Tibial nerve (tissue), 4 donors: ENCODE measurements around the gene MYCBPAP. TPM values are rescaled to one million over a fixed set of nuclear protein-coding genes. Genes with fewer than 3 reads are reported as not detected.

ENCODE experiments used
- DNase-seq, 2 donors: peaks; one replicate each; pipeline ENCODE4 v3.0.0-alpha.2; 2019; ENCODE audit warnings: low spot score in 2 of 2
- H3K27ac ChIP-seq, 4 donors: fragments of 200-600 bp; sonication (generic) in 3 of 4; one replicate each; pipeline ENCODE4 v1.5.1; 2017 to 2019; ENCODE audit warnings: mild to moderate bottlenecking in 1 of 4
- H3K27me3 ChIP-seq, 2 donors: fragments of 200-600 bp; sonication (generic) in 1 of 2; one replicate each; pipeline versions ENCODE4 v1.5.1 to v1.6.0; 2017 to 2019
- H3K36me3 ChIP-seq, 3 donors: fragments of 200-600 bp; sonication (generic); one replicate each; pipeline ENCODE4 v1.5.1; 2018 to 2019
- H3K4me1 ChIP-seq, 4 donors: fragments of 200-600 bp; sonication (generic) in 3 of 4; one replicate each; pipeline ENCODE4 v1.5.1; 2017 to 2019
- H3K4me3 ChIP-seq, 4 donors: fragments of 200-600 bp; sonication (generic) in 3 of 4; one replicate each; pipeline ENCODE4 v1.5.1; 2017 to 2019; ENCODE audit warnings: mild to moderate bottlenecking in 1 of 4, moderate library complexity in 1 of 4
- H3K9me3 ChIP-seq, 4 donors: fragments of 200-600 bp; sonication (generic) in 3 of 4; one replicate each; pipeline ENCODE4 v1.5.1; 2017 to 2019
- EP300 ChIP-seq, 2 donors: sonication (generic); formaldehyde crosslinking; IDR thresholded peaks; one replicate each; pipeline ENCODE4 v1.6.1; 2017; ENCODE audit warnings: antibody characterized with exemption in 2 of 2, mild to moderate bottlenecking in 1 of 2
- POLR2A ChIP-seq, 2 donors: fragments of 450-650 bp; IDR thresholded peaks; one replicate each; pipeline ENCODE4 v1.6.1; 2017; ENCODE audit warnings: antibody characterized with exemption in 2 of 2, mild to moderate bottlenecking in 2 of 2, moderate library complexity in 2 of 2
- WGBS, 2 donors: methylation state at CpG; one replicate each; pipeline ENCODE4 v1.1.5; 2018; 5-methylcytosine and 5-hydroxymethylcytosine counted together
- total RNA-seq, 4 donors: library from RNA; depleted of rRNA; stranded (reverse); fragments of >200 nt; gene quantifications; one replicate each; pipeline ENCODE4 v1.1.0, GENCODE V29; 2016
- TF ChIP-seq, protein P1 (sequence below), 5 experiments: fragments of 200-600 bp in 3 of 5; fragments of 450-650 bp in 2 of 5; sonication (generic) in 3 of 5; IDR thresholded peaks; one replicate each; pipeline ENCODE4 v1.5.1; 2016 to 2019; ENCODE audit warnings: antibody characterized with exemption in 5 of 5, mild to moderate bottlenecking in 3 of 5, moderate library complexity in 2 of 5

Gene MYCBPAP
- total RNA-seq, 4 donors from 2014 or later: 1.2 to 6.8 (median 4.0) TPM

DNA sequence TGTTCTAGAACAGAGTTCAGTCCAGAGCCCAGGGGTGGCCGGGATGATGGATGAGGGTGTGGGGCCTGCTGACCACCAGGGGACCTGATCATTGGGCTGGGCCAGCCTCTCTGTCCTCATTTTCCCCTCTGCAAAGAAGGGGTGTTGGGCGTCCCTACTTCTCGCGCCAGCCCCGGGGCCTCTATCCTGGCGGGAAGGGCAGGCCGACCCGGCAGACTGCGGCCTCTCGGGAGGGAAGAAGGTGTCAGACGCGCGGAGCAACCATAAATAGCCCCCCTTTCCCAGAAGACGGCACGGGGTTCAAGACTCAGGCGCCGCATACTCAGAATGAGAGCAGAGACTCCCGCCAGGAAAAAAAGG, 50.3 kb downstream of the MYCBPAP start:
- H3K9me3 ChIP-seq: no peaks in the 10 kb centered on the region
- H3K27ac ChIP-seq: no peak overlapping the region
- 13 to 29% methylated on average over 4 to 17 of the region's 18 CpGs for WGBS, 2 donors
- H3K4me3 ChIP-seq: peak overlapping the region in 1 of 4 donors; percentile 64
- no peak for DNase-seq
- no peak for TF ChIP-seq EP300 (IDR thresholded peaks at IDR 0.05)
- TF ChIP-seq POLR2A (IDR thresholded peaks at IDR 0.05): no peak
- TF ChIP-seq, protein P1, sequence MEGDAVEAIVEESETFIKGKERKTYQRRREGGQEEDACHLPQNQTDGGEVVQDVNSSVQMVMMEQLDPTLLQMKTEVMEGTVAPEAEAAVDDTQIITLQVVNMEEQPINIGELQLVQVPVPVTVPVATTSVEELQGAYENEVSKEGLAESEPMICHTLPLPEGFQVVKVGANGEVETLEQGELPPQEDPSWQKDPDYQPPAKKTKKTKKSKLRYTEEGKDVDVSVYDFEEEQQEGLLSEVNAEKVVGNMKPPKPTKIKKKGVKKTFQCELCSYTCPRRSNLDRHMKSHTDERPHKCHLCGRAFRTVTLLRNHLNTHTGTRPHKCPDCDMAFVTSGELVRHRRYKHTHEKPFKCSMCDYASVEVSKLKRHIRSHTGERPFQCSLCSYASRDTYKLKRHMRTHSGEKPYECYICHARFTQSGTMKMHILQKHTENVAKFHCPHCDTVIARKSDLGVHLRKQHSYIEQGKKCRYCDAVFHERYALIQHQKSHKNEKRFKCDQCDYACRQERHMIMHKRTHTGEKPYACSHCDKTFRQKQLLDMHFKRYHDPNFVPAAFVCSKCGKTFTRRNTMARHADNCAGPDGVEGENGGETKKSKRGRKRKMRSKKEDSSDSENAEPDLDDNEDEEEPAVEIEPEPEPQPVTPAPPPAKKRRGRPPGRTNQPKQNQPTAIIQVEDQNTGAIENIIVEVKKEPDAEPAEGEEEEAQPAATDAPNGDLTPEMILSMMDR (IDR thresholded peaks at IDR 0.05): no peak
- H3K4me1 ChIP-seq: peaks cover 0 to 47% (median 25%) of the 10 kb centered on the region in 4 donors
- H3K27me3 ChIP-seq: peaks cover 3 to 45% of the 10 kb centered on the region in 2 donors
- H3K36me3 ChIP-seq: peaks cover 0 to 30% (median 0%) of the 10 kb centered on the region in 3 donors

DNA sequence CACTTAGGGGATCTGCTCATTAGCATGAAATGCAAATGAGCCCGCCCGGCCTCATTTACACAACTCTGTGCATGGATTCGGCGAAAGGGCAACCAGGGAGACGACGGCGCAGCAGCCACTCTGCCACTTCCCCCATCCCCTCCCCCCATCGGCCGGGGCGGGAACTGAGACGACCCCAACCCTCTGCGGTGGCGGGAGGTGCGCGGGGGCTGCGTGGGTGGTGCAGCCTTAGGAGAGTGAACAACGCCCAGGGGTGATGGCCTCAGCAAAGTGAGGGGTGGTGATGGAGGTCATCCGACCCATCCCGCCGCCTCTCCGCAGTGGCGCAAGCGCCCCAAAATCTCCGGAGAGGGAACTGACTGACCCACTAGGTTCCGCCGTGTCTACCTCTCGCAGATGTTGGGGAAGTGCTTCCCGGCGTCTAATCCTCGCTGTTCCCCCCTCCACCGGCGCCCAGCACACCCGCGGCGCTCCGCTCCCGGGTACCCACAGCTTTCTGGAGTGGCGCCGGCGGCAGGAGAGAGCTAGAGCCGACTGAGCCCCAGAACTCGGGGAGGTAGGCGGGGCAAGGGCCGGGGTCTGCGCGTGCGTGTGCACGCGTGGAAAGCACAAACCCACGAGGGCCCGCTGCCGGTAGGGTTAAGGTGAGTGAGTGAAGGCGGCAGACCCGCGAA, 50.8 kb downstream of the MYCBPAP start:
- Histone ChIP-seq H3K9me3 (no peaks in the 10 kb centered on the region), H3K27me3 (peaks cover 3 to 51% of the 10 kb centered on the region in 2 donors), H3K4me1 (peaks cover 0 to 53% (median 25%) of the 10 kb centered on the region in 4 donors), H3K4me3 (peak overlapping the region in 3 of 4 donors; percentile 11 to 64 (median 43)), H3K27ac (no peak overlapping the region), H3K36me3 (peaks cover 0 to 27% (median 0%) of the 10 kb centered on the region in 3 donors)
- 1 to 2% methylated on average over 31 to 34 of the region's 55 CpGs for WGBS, 2 donors
- TF ChIP-seq EP300 (IDR thresholded peaks at IDR 0.05) (no peak), POLR2A (IDR thresholded peaks at IDR 0.05) (no peak)
- TF ChIP-seq, protein P1 (IDR thresholded peaks at IDR 0.05): no peak
- DNase-seq: no peak

DNA sequence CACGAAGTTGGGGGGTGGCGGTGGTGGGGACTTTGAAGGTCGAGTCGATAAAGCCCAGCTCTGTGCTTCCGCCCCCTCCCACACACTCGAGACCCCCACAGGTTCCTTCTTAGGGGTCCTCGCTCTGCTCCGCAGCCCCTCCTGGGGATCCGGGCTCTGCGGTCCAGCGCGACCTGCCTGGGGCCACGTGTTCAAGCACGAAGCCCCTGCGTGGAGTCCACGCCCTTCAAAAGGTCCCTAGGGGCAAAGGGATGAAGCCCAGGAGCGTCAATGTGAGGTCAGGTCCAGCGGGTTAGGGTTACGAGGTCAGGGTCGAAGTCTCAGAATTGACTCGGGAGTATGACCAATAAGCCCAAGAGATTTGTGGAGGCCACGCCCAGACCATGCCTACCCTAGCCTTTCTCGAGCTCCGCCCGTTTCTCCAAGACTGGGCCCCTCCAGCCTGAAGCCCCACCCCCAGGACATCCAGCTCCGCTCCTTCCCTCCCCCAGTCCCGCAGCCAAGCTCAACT, 51.5 kb downstream of the MYCBPAP start:
- WGBS, 2 donors: 3 to 8% methylated on average over 27 of the region's 27 CpGs
- H3K4me1 ChIP-seq: peaks cover 0 to 59% (median 29%) of the 10 kb centered on the region in 4 donors
- H3K27ac ChIP-seq: no peak overlapping the region
- peak overlapping the region; percentile 40 to 64 (median 52) for H3K4me3 ChIP-seq
- DNase-seq: peak in 1 of 2 donors; percentile 39
- peaks cover 0 to 20% (median 0%) of the 10 kb centered on the region in 3 donors for H3K36me3 ChIP-seq
- TF ChIP-seq POLR2A (IDR thresholded peaks at IDR 0.05) (no peak), EP300 (IDR thresholded peaks at IDR 0.05) (no peak)
- TF ChIP-seq, protein P1 (IDR thresholded peaks at IDR 0.05): no peak
- no peaks in the 10 kb centered on the region for H3K9me3 ChIP-seq
- peaks cover 3 to 52% of the 10 kb centered on the region in 2 donors for H3K27me3 ChIP-seq

GRCh38 chr17:50560185-50560824, 52.1 kb downstream of the MYCBPAP start, which contains the start of gene CACNA1G:
TSS of gene CACNA1G (plus strand) at chr17:50560715. CDS start at chr17:50561460, 745 bp downstream.
- H3K9me3 ChIP-seq: no peaks in the 10 kb centered on the region

More at GRCh38 chr17:50560185-50560824, 52.1 kb downstream of the MYCBPAP start, which contains the start of gene CACNA1G:
- Histone ChIP-seq H3K4me3 (peak within 1 kb of the TSS; percentile 40 to 64 (median 52)), H3K27ac (no peak within 1 kb of the TSS), H3K27me3 (peaks cover 3 to 58% of the 10 kb centered on the region in 2 donors), H3K4me1 (peaks cover 0 to 65% (median 35%) of the 10 kb centered on the region in 4 donors), H3K36me3 (peaks cover 0 to 14% (median 0%) of the 10 kb centered on the region in 3 donors)
- TF ChIP-seq, protein P1 (IDR thresholded peaks at IDR 0.05): no peak
- TF ChIP-seq POLR2A (IDR thresholded peaks at IDR 0.05) (peak in 1 of 2 donors; percentile 23), EP300 (IDR thresholded peaks at IDR 0.05) (no peak)
- WGBS, 2 donors: 2 to 6% methylated on average over 17 of the region's 56 CpGs
- DNase-seq: peak; percentile 85 to 89
